ENCODE data around the gene GRK6. TPM values are rescaled to one million over a fixed set of nuclear protein-coding genes. Genes with fewer than 3 reads are reported as not detected.

GRK6 gene
- total RNA-seq, 3 donors from 2014 or later = 21.3 to 25.0 (median 22.1) TPM

DNA sequence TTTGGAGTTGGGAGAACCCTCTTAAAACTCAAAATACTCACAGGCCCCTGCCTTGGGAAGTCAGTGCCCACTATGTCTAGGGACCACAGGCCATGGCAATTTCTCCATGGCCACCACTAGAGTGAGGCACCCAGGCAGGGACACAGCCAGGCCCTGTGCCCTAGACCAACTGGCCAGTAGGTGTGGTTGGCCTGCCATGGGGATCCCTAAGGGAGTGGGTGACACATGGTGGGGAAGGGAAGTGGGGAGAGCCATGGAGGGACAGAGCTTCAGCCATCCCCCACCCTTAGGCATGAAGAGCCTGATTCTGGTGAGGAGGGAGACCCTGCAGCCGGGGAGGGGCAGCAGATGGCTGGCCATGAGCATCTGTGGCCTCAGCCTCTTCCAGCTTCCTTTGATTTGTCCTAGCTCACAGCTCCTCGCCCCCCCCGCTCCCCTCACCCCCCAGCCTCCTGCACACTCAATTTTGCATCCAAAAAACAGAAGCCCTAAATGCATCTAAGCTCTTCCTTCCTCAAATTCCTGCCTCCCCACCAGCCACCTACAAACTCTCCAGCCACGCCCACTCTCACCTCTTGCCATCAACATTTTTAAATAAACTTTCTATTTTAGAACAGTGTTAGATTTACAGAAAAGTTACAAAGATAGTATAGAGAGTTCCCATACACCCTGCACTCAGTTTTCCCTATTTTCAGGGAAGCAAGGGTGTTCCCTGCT, 48.5 kb downstream of the GRK6 start:
- intact Hi-C loops (cut with DNase I; ENCODE audit: low total_unique reads) = no loop called here
- DNase-seq (ENCODE audit: low spot score in 2 of 2) = no peak

GRCh38 chr5:177475563-177476427, 49.3 kb downstream of the GRK6 start:
- Histone ChIP-seq H3K36me3 (no peaks in the 10 kb centered on the region), H3K9me3 (no peaks in the 10 kb centered on the region), H3K27me3 (no peaks in the 10 kb centered on the region), H3K4me3 (no peak overlapping the region), H3K27ac (peak overlapping the region in 1 of 2 donors; percentile 7), H3K4me1 (peaks cover 19% of the 10 kb centered on the region in 2 donors)
- intact Hi-C loops (cut with DNase I; ENCODE audit: low total_unique reads) = no loop called here
- DNase-seq (ENCODE audit: low spot score in 2 of 2) = no peak
- TF ChIP-seq POLR2A (IDR thresholded peaks at IDR 0.05) (no peak), POLR2AphosphoS5 (IDR thresholded peaks at IDR 0.05) (no peak)
- TF ChIP-seq, protein P1, sequence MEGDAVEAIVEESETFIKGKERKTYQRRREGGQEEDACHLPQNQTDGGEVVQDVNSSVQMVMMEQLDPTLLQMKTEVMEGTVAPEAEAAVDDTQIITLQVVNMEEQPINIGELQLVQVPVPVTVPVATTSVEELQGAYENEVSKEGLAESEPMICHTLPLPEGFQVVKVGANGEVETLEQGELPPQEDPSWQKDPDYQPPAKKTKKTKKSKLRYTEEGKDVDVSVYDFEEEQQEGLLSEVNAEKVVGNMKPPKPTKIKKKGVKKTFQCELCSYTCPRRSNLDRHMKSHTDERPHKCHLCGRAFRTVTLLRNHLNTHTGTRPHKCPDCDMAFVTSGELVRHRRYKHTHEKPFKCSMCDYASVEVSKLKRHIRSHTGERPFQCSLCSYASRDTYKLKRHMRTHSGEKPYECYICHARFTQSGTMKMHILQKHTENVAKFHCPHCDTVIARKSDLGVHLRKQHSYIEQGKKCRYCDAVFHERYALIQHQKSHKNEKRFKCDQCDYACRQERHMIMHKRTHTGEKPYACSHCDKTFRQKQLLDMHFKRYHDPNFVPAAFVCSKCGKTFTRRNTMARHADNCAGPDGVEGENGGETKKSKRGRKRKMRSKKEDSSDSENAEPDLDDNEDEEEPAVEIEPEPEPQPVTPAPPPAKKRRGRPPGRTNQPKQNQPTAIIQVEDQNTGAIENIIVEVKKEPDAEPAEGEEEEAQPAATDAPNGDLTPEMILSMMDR (IDR thresholded peaks at IDR 0.05) = no peak

More for the DNA sequence above, 48.5 kb downstream of the GRK6 start:
- H3K9me3 ChIP-seq = no peaks in the 10 kb centered on the region
- H3K4me3 ChIP-seq = no peak overlapping the region
- no peaks in the 10 kb centered on the region for H3K27me3 ChIP-seq
- H3K4me1 ChIP-seq = peaks cover 19% of the 10 kb centered on the region in 2 donors
- H3K36me3 ChIP-seq = no peaks in the 10 kb centered on the region
- TF ChIP-seq, protein P1 (IDR thresholded peaks at IDR 0.05) = no peak
- peak overlapping the region in 1 of 2 donors; percentile 77 for H3K27ac ChIP-seq

GRCh38 chr5:177476531-177477233, 50.2 kb downstream of the GRK6 start:
- TF ChIP-seq POLR2A (IDR thresholded peaks at IDR 0.05) (no peak), POLR2AphosphoS5 (IDR thresholded peaks at IDR 0.05) (no peak)
- TF ChIP-seq, protein P1 (IDR thresholded peaks at IDR 0.05) = no peak
- intact Hi-C loops (cut with DNase I; ENCODE audit: low total_unique reads) = no loop called here
- H3K36me3 ChIP-seq = no peaks in the 10 kb centered on the region
- H3K4me3 ChIP-seq = no peak overlapping the region
- H3K9me3 ChIP-seq = no peaks in the 10 kb centered on the region
- H3K4me1 ChIP-seq = peaks cover 14 to 19% of the 10 kb centered on the region in 2 donors
- no peak for DNase-seq (ENCODE audit: low spot score in 2 of 2)
- H3K27ac ChIP-seq = peak overlapping the region in 1 of 2 donors; percentile 16
- H3K27me3 ChIP-seq = no peaks in the 10 kb centered on the region

- Histone ChIP-seq H3K27ac (peak overlapping the region; percentile 78 to 88), H3K9me3 (no peaks in the 10 kb centered on the region), H3K27me3 (no peaks in the 10 kb centered on the region), H3K36me3 (no peaks in the 10 kb centered on the region), H3K4me1 (peaks cover 5 to 11% of the 10 kb centered on the region in 2 donors), H3K4me3 (no peak overlapping the region)
- TF ChIP-seq, protein P1 (IDR thresholded peaks at IDR 0.05) = no peak
- TF ChIP-seq POLR2A (IDR thresholded peaks at IDR 0.05) = no peak
- no peak for TF ChIP-seq POLR2AphosphoS5 (IDR thresholded peaks at IDR 0.05)
- DNase-seq (ENCODE audit: low spot score in 2 of 2) = no peak
- intact Hi-C loops (cut with DNase I; ENCODE audit: low total_unique reads) = no loop called here
Measured at GRCh38 chr5:177477701-177478477, 51.4 kb downstream of the GRK6 start.

Data from breast epithelium (tissue), 4 donors.